Cardiac muscle cell (in vitro differentiated cells and primary cell): Measurements from ENCODE around the gene MIA. TPM values are rescaled to one million over a fixed set of nuclear protein-coding genes. Genes with fewer than 3 reads are reported as not detected.

ENCODE experiments used
- DNase-seq, 2 donors: peaks; one replicate each; pipeline versions ENCODE4 v3.0.0 to v3.0.0-alpha.2; 2010 to 2017; ENCODE audit warnings: low read depth in 1 of 2, low spot score in 1 of 2
- H3K27ac ChIP-seq: fragments of 200-600 bp; sonication (generic); 2 replicates; pipeline ENCODE4 v1.5.1; 2016
- H3K27me3 ChIP-seq: fragments of 200-600 bp; sonication (generic); 2 replicates; pipeline ENCODE4 v1.6.0; 2016; ENCODE audit warnings: control low read depth
- H3K36me3 ChIP-seq: fragments of 200-600 bp; sonication (generic); 2 replicates; pipeline ENCODE4 v1.5.1; 2016; ENCODE audit warnings: control low read depth
- H3K4me1 ChIP-seq: fragments of 200-600 bp; sonication (generic); 2 replicates; pipeline ENCODE4 v1.8.1; 2017; ENCODE audit warnings: low read depth, mild to moderate bottlenecking, mixed run types
- H3K4me3 ChIP-seq: fragments of 200-600 bp; sonication (generic); 2 replicates; pipeline ENCODE4 v1.5.1; 2016; ENCODE audit warnings: mild to moderate bottlenecking
- H3K9me3 ChIP-seq: fragments of 200-600 bp; sonication (generic); 2 replicates; pipeline ENCODE4 v1.5.1; 2017; ENCODE audit warnings: low read depth, mild to moderate bottlenecking, control low read depth
- CTCF ChIP-seq: IDR thresholded peaks from 2 replicates; pipeline ENCODE4 v1.5.1; 2012; ENCODE audit warnings: low read depth, mild to moderate bottlenecking, low read length
- polyA plus RNA-seq: library from polyadenylated mRNA; unstranded; fragments of >200 nt; fragmentation: Nextera tagmentation; extraction: Ambion mirVana; gene quantifications from 2 replicates; pipeline ENCODE4 v1.2.1, GENCODE V29; 2016
- total RNA-seq: library from RNA; depleted of rRNA; stranded (reverse); fragments of >200 nt; gene quantifications from 2 replicates; pipeline ENCODE4 v1.2.3, GENCODE V29; 2016

MIA gene
- total and polyA plus RNA-seq, 2 experiments from 2014 or later = not detected

GRCh38 chr19:40798683-40799557 is 23.6 kb downstream of the MIA start, which contains the start of gene EGLN2:
Gene EGLN2, plus strand, starts transcription at chr19:40799191. Its CDS starts 1,382 bp downstream, at chr19:40800573.
- no peaks in the 10 kb centered on the region for H3K27me3 ChIP-seq
- peak within 1 kb of the TSS; percentile 99 for H3K27ac ChIP-seq
- H3K9me3 ChIP-seq = no peaks in the 10 kb centered on the region
- DNase-seq = peak; percentile 100
- H3K4me3 ChIP-seq = peak within 1 kb of the TSS; percentile 96
- TF ChIP-seq CTCF = no peak
- H3K36me3 ChIP-seq = peaks cover 8% of the 10 kb centered on the region
- H3K4me1 ChIP-seq = peaks cover 38% of the 10 kb centered on the region

GRCh38 chr19:40799558-40800338 is 24.4 kb downstream of the MIA start:
- peak overlapping the region; percentile 99 for H3K27ac ChIP-seq
- peak overlapping the region; percentile 96 for H3K4me3 ChIP-seq
- no peaks in the 10 kb centered on the region for H3K27me3 ChIP-seq
- H3K4me1 ChIP-seq = peaks cover 42% of the 10 kb centered on the region
- DNase-seq = peak; percentile 46 to 60
- H3K9me3 ChIP-seq = no peaks in the 10 kb centered on the region
- H3K36me3 ChIP-seq = peaks cover 8% of the 10 kb centered on the region
- no peak for TF ChIP-seq CTCF

- Histone ChIP-seq H3K27me3 (no peaks in the 10 kb centered on the region), H3K4me3 (peak overlapping the region; percentile 96), H3K9me3 (no peaks in the 10 kb centered on the region), H3K27ac (peak overlapping the region; percentile 99), H3K36me3 (peaks cover 8% of the 10 kb centered on the region), H3K4me1 (peaks cover 42% of the 10 kb centered on the region)
- no peak for TF ChIP-seq CTCF
- no peak for DNase-seq
These were observed 25.1 kb downstream of the MIA start for GRCh38 chr19:40800339-40800996.

- Histone ChIP-seq H3K27ac (peak overlapping the region; percentile 80), H3K4me3 (no peak overlapping the region), H3K27me3 (no peaks in the 10 kb centered on the region), H3K36me3 (peaks cover 8% of the 10 kb centered on the region), H3K9me3 (no peaks in the 10 kb centered on the region), H3K4me1 (peaks cover 42% of the 10 kb centered on the region)
- TF ChIP-seq CTCF = no peak
- no peak for DNase-seq
These were observed 25.7 kb downstream of the MIA start for GRCh38 chr19:40800997-40801377.
